GM12801 (cell line): ENCODE measurements around the gene ZNF729.

Experiments used
- TF ChIP-seq, protein P1 (sequence below): IDR thresholded peaks from one replicate; pipeline ENCODE4 v1.5.1; 2011; ENCODE audit warnings: control low read depth; ENCODE audit not compliant: insufficient read length; ENCODE audit errors: extremely low read depth

The ZNF729 gene

DNA sequence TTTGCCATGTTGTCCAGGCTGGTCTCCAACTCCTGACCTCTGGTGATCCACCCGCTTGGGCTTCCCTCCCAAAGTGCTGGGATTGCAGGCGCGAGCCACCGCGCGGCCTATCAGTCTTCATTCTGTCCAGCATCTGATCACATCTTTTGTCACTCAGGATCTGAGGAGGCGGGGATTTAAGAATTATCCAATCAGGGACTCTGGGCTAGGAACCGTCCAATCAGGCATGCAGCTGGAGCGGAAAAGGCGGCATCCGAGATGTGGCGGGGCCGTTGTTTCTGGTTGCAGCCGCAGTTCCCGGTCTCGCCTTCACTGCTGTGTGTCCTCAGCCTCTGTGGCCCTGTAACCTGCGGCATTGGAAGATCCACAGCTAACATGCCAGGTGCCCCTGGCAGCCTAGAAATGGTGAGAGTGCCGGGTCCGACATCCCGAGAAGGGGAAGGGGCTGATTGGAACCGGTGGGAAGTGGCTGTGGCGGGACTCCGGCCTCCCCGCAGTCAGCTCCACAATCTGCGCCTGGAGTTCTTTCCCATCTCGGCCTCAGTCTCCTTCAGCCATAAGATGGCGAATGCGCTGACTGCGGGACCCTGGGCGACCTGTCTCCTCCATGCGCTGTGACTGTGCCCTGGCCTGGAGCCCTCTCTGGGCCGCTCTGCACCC is at the start of gene ZNF729:
ZNF729 (plus strand) TSS at position 291 of the 660 bp plus-strand sequence; CDS start at position 376, 85 bp downstream.
- TF ChIP-seq, protein P1, sequence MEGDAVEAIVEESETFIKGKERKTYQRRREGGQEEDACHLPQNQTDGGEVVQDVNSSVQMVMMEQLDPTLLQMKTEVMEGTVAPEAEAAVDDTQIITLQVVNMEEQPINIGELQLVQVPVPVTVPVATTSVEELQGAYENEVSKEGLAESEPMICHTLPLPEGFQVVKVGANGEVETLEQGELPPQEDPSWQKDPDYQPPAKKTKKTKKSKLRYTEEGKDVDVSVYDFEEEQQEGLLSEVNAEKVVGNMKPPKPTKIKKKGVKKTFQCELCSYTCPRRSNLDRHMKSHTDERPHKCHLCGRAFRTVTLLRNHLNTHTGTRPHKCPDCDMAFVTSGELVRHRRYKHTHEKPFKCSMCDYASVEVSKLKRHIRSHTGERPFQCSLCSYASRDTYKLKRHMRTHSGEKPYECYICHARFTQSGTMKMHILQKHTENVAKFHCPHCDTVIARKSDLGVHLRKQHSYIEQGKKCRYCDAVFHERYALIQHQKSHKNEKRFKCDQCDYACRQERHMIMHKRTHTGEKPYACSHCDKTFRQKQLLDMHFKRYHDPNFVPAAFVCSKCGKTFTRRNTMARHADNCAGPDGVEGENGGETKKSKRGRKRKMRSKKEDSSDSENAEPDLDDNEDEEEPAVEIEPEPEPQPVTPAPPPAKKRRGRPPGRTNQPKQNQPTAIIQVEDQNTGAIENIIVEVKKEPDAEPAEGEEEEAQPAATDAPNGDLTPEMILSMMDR: no peak

DNA sequence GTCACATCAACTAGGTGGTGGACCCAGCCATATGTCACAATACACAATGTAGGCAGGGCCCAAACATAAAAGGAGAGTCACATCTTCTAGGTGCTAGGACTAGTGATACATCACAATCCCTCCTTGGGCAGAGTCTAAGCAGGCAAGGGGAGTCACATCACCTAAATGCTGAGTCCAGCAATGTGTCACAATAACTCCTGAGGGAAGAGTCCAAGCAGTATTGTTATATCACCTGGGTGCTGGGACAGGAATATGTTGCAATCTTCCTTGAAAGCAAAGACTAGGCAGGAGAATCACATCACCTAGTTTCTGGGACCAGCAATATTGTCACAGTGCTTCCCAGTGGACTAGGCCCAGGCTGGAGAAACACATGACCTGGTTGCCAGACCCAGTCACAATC is 29.4 kb upstream of the ZNF729 start:
- TF ChIP-seq, protein P1: no peak

DNA sequence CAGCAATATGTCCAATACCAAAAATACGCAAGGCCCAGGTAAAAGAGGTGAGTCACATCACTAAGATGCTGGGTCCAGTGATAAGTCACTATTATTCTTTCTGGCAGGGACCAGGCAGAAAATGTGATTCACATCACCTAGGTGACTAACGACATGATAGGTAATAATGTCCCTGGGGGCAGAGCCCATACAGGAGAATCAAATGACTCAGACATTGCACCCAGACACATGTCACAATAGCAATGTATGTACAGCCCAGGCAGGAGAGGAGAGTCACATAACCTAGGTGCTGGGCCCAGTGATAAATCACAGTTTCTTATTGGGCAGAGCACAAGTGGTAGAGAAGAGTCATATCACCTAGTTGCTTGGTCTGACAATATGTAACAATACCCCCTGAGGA is 28.9 kb upstream of the ZNF729 start:
- TF ChIP-seq, protein P1: no peak

DNA sequence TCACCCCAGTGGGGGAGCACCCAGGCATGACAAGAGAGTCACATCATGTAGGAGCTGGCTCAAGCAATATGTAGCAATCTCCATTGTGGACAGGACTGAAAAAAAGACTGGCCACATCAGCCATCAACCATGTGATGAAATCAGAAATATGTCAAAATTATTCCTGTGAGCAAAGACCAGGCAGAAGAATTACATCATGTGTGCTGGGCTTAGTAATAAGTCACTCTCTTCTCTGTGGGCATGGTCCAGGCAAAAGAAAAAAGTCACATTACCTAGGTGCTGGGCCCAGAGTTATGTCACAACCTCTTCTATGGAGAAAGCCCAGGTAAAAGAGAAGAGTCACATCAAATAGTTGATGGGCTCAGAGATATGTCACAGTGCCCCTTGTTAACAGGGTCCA is 28.3 kb upstream of the ZNF729 start:
- TF ChIP-seq, protein P1: no peak

DNA sequence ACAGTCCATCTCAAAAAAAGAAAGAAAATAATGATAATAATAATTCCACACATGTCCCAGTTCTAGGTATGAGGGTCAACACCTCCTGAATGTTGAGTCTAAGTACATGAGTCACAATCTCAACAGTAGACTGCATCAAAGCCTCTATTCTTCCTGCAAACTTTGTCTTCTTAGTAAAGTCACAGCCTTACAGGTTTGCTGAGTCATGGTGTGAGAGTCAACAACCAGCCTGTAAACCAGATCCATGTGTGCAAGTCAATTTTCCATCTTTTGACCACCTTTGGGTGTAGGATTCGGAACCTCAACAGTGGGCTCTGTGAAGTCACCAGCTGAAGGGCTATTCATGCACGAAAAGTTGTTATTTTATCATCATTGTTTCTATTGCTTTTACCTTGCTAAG is 25.7 kb upstream of the ZNF729 start:
- TF ChIP-seq, protein P1: no peak

DNA sequence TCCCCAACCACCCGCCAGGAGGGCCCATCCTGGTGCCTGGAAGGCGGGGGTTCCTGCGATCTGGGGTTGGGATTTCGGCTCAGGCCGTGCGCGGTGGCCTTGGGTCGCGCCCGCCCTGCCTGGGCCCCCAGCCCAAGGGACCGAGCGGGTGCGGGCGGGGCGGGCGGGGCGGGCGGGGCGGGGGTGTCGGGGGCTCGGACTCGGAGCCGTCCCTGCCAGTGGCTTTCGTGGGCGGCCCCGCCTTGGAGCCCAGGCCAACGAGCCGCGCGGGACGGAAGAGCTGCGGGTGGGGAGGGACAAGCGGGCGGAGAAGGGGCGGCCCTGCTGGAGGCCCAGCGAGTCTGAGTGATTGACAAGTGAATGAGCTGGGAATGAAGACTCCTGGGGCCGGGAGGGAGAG is 24.6 kb upstream of the ZNF729 start:
- TF ChIP-seq, protein P1: no peak

DNA sequence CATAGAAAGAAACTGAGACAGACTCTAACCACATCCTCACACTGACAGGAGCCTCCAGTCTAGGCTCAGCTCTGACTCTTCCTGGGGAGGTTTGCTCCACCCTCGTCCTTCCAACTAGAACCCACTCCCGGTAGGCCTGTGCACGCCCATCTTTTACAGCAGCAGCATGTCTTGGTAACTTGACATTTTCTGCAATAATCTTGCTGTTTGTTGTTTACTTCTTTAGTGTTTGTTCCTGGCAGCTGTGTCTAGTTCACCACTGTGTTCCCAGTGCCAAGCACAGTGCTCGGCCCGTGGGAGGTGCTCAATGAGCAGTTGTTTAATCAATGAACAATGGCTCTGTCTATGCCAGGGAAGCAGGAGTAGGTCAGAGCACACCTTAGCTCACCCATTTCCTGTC is 23.1 kb upstream of the ZNF729 start:
- TF ChIP-seq, protein P1: no peak
